LNCAP (cell line): Measurements from ENCODE around the gene TOMM34.

ENCODE experiments used
- CTCF ChIP-seq: fragments of 450-650 bp; IDR thresholded peaks from 2 replicates; pipeline ENCODE4 v1.5.1; 2017; ENCODE audit warnings: mild to moderate bottlenecking

Gene TOMM34

GRCh38 chr20:44942264-44942973 lies 17.8 kb downstream of the TOMM34 start:
- TF ChIP-seq CTCF = no peak

DNA sequence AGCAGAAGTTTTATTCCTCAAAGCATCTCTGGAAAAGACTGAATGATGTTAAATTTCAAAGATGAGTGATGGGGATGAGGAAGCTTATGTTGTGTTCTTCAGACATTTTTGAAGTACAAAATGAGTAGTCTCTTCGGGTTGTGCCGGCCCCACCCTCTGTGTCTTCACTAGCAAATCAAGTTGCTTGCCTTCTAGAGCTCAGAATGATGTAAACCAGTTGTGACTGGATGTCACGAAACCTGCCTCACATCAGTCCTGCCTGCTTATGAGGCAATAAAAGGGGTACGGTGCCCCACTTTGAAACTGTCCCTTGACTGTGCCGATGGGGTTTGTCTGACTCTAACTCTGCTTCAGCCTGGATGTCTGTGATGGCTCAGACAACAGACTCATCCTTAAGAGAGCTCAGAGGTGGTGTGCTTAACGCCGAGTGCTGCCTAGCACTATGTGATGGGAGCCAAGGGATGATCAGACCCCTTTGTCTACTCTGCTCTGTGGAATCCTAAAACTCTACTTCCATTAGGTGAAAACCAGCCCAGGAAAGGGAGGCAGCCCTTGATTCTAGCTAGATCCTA lies 19.0 kb downstream of the TOMM34 start:
- TF ChIP-seq CTCF = no peak

GRCh38 chr20:44938637-44939036 lies 21.6 kb downstream of the TOMM34 start:
- no peak for TF ChIP-seq CTCF

DNA sequence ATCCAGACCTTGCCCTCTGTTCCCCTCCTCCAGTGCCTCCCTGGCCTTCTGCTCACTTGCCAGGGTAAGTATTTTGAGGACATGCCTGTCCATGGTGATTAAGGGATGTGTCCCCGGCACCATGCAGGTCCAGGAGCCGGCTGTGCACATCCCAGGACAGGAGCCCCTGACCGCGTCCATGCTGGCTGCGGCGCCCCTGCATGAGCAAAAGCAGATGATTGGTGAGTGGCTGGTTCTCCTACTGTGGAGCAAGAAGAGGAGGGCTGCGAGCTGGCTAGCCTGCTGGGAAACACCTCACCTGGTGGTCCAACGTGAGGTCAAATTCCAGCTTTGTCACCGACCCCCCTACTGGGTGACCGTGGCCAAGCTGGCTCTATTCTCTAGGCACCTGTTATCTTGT lies 23.7 kb downstream of the TOMM34 start:
- TF ChIP-seq CTCF = no peak

DNA sequence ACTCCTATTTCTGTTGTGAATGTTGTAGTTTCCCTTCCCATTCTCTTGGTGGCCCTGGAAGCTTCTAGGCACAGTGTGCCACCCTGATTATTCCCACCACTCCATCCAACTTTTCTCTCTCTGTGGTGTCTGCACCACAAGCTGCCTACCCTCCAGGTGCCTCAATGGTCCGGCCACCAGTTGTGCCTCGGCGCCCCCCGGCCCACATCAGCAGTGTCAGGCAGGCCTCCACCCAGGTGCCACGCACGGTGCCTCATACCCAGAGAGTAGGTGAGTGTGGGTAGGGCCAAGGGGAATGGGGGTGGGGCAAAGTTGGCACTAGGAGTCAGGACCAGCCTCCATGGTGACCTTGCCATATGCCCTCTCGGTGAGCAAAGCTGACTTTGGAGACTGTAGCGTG lies 27.3 kb downstream of the TOMM34 start:
- no peak for TF ChIP-seq CTCF

- no peak for TF ChIP-seq CTCF
These were observed 28.3 kb downstream of the TOMM34 start for GRCh38 chr20:44931911-44932310.

- no peak for TF ChIP-seq CTCF
These were observed 29.6 kb downstream of the TOMM34 start for GRCh38 chr20:44930517-44931168.
